ENCODE measurements around the gene MTMR10. TPM values are rescaled to one million over a fixed set of nuclear protein-coding genes. Genes with fewer than 3 reads are reported as not detected.

The MTMR10 gene
- total RNA-seq, 1 donor, result 37.6 TPM

DNA sequence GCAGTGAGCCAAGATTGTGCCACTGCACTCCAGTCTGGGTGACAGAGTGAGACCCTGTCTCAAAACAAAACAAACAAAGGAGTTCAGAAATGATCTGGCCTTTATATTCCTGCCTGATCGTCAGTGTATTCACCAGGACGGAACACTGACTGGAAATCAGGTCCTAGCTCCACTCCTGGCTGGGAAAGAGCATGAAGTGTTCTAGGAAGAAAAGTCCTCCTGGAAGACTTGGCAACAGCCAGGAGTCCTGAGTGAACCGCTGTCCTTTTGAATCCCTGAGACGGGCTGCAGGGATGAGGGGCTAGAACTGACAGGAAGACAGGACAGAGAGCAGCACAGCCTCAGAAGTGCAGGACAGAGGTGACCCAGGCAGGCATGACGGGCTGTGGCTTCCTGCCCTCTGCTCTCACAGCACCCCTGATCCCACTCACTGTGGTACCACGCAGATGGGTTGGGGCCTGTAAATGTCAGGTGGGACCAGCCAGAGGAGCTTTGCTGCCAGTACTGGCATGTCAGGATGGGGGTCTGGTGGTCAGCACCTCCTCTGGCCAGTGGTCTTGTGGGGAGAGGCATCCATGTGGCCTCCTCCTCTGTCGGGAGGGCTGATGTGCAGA lies 64.2 kb downstream of the MTMR10 start:
- no peak for DNase-seq (ENCODE audit: low read depth)
- H3K4me3 ChIP-seq (ENCODE audit: low read depth, low read length), result no peak overlapping the region
- TF ChIP-seq, protein P1, sequence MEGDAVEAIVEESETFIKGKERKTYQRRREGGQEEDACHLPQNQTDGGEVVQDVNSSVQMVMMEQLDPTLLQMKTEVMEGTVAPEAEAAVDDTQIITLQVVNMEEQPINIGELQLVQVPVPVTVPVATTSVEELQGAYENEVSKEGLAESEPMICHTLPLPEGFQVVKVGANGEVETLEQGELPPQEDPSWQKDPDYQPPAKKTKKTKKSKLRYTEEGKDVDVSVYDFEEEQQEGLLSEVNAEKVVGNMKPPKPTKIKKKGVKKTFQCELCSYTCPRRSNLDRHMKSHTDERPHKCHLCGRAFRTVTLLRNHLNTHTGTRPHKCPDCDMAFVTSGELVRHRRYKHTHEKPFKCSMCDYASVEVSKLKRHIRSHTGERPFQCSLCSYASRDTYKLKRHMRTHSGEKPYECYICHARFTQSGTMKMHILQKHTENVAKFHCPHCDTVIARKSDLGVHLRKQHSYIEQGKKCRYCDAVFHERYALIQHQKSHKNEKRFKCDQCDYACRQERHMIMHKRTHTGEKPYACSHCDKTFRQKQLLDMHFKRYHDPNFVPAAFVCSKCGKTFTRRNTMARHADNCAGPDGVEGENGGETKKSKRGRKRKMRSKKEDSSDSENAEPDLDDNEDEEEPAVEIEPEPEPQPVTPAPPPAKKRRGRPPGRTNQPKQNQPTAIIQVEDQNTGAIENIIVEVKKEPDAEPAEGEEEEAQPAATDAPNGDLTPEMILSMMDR (IDR thresholded peaks at IDR 0.05; ENCODE audit: insufficient read depth, low read depth, low read length), result no peak

DNA sequence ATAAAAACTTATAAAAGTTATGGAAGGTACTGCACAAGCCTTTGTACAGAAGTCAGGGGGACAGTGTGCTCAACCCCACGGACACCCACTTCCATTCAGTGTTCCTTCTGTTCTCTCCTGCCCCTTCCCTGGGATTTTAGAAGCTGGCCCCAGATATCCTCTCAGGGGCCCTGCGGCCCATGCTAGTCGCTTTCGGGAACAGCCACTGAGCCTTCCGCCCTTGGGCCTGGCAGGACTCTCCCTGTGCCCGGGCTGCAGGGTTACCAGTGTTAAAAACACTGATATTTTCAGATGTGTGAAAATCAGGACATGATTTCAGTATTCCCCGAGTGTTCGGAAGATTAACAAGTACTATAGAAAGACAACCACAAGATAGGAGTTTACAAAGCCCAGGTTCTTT lies 65.3 kb downstream of the MTMR10 start:
- no peak for DNase-seq (ENCODE audit: low read depth)
- TF ChIP-seq, protein P1 (IDR thresholded peaks at IDR 0.05; ENCODE audit: insufficient read depth, low read depth, low read length), result no peak
- no peak overlapping the region for H3K4me3 ChIP-seq (ENCODE audit: low read depth, low read length)

DNA sequence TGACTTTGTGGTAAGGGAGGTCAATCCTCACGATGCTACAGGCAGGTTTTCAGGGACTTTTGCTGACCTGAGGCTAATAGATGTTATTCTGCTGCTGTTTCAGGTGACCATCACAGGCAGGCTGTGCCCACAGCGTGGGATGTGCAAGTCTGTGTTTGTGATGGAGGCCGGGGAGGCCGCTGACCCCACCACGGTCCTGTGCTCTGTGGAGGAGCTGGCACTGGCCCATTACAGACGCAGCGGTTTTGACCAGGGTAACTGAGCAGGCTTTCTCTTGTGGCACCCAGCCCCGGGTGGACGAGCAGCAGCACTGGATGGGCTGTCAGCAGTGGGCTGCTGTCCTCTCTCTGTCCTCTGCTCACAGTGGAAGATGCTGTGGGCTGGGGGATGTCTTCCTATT lies 65.7 kb downstream of the MTMR10 start:
- TF ChIP-seq, protein P1 (IDR thresholded peaks at IDR 0.05; ENCODE audit: insufficient read depth, low read depth, low read length), result no peak
- no peak overlapping the region for H3K4me3 ChIP-seq (ENCODE audit: low read depth, low read length)
- no peak for DNase-seq (ENCODE audit: low read depth)

DNA sequence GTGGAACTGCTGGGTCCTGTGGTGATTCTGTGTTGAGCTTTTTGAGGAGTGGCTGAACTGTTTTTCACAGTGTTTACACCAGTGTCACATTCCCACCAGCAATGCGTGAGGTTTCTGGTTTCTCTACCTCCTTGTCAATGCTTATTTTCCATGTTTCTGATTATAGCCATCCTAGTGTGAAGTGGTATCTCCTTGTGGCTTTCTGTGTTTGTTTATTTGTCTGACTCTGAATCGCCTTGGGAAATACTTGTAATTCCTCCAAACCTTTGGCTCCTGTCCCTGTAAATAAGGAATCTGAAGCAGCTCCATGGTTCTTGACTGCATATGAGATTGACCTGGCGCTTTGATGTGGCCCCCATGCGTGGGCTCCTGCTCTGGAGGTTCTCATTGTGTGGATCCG lies 67.1 kb downstream of the MTMR10 start:
- no peak overlapping the region for H3K4me3 ChIP-seq (ENCODE audit: low read depth, low read length)
- peak; percentile 71 for DNase-seq (ENCODE audit: low read depth)
- TF ChIP-seq, protein P1 (IDR thresholded peaks at IDR 0.05; ENCODE audit: insufficient read depth, low read depth, low read length), result no peak

DNA sequence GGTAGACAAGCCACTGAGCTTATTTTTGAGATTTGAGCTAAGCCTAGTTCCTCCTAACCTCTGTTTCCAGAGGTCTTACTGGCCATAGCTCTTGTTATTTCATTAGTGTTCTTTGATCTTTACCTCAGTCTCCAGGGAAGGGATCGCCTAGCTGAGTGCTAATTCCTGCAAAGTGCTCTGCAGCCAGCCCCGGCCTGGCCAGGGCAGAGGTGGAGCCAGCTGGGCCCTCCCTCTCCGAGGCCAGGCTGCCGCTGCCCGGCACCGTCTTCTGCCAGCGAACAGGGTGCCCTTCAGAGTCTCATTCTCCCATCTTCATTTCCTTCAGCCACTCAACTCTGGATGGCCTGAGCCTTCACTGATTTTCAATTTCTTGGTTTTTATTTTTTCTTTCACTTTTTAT lies 68.0 kb downstream of the MTMR10 start:
- no peak for DNase-seq (ENCODE audit: low read depth)
- no peak overlapping the region for H3K4me3 ChIP-seq (ENCODE audit: low read depth, low read length)
- TF ChIP-seq, protein P1 (IDR thresholded peaks at IDR 0.05; ENCODE audit: insufficient read depth, low read depth, low read length), result no peak

DNA sequence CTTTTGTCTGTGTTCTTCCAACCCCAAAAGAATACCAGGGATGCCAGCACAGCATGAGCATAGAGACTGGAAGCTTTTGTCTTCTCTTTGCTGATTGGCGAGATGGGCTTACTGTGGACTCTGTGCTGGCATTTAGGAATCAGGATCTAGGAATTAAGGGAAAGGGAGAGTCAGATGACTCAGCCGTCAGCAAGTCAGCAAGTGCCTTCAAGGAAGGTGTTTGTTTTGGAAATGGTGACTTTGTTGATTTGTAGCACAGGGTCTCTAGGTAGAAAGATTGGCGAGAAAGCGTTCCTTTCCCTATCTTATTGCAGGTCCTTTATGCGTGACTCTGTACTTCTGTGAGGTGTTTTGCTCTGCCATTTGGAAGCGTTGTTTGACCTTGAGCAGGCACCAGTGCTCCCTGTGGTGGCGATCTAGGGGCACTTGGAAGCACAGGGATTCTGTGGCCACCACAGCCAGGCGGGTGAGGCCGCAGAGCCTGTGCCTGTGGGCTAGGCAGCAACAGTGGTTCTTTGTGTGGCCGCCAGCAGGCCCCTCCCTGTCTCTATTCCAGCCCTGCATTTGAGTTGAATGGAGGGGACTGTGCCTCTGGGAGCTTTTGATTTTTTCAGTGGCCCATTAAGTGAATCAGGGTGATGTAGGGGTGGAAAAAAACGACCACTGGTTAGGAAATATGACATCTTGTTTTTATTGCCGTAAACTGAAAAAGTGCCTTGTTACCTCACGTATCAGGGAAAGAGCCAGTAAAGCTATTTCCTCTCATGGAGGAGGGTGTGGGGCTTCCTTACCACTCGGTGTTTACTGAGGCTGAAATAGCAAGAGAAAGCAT lies 68.7 kb downstream of the MTMR10 start:
- peak; percentile 30 for DNase-seq (ENCODE audit: low read depth)
- TF ChIP-seq, protein P1 (IDR thresholded peaks at IDR 0.05; ENCODE audit: insufficient read depth, low read depth, low read length), result no peak
- H3K4me3 ChIP-seq (ENCODE audit: low read depth, low read length), result no peak overlapping the region
